Adrenal gland (tissue), 12 donors: ENCODE data around the gene TMEM250. TPM values are rescaled to one million over a fixed set of nuclear protein-coding genes. Genes with fewer than 3 reads are reported as not detected.

Experiments
- DNase-seq, 7 donors: peaks; one replicate each; pipeline ENCODE4 v3.0.0-alpha.2; 2019 to 2020
- H3K27ac ChIP-seq, 5 donors: fragments of 200-600 bp; sonication (generic) in 4 of 5; 1 replicate in 3 of 5; 2 replicates in 2 of 5; pipeline versions ENCODE4 v1.5.1 to v1.8.0; 2016 to 2020; ENCODE audit warnings: mild to moderate bottlenecking in 1 of 5
- H3K27me3 ChIP-seq: fragments of 200-600 bp; 2 replicates; pipeline ENCODE4 v1.8.0; 2021
- H3K36me3 ChIP-seq, 2 donors: fragments of 200-600 bp; replicated peaks in 1 of 2; 1 replicate in 1 of 2; 2 replicates in 1 of 2; pipeline versions ENCODE4 v1.5.1 to v1.8.0; 2018 to 2022
- H3K4me1 ChIP-seq, 2 donors: fragments of 200-600 bp; replicated peaks in 1 of 2; 1 replicate in 1 of 2; 2 replicates in 1 of 2; pipeline versions ENCODE4 v1.5.1 to v1.8.0; 2018 to 2021
- H3K4me3 ChIP-seq, 4 donors: fragments of 200-600 bp; sonication (generic) in 3 of 4; one replicate each; pipeline ENCODE4 v1.5.1; 2016 to 2018
- H3K9me3 ChIP-seq, 3 donors: fragments of 200-600 bp; sonication (generic) in 1 of 3; replicated peaks in 1 of 3; 1 replicate in 2 of 3; 2 replicates in 1 of 3; pipeline versions ENCODE4 v1.5.1 to v1.8.0; 2016 to 2021
- POLR2A ChIP-seq, 2 donors: fragments of 450-650 bp; IDR thresholded peaks; one replicate each; pipeline ENCODE4 v1.6.1; 2017; ENCODE audit warnings: antibody characterized with exemption in 2 of 2, mild to moderate bottlenecking in 2 of 2, moderate library complexity in 1 of 2
- WGBS, 4 donors: extraction: QIAGEN DNeasy Blood & Tissue Kit in 2 of 4; methylation state at CpG; one replicate each; pipeline versions ENCODE4 v1.1.5 to v1.1.7; 2013 to 2017; 5-methylcytosine and 5-hydroxymethylcytosine counted together
- intact Hi-C, 2 donors: fragments of 100-400 bp; cut with DNase I; formaldehyde crosslinking; loops; one replicate each; pipeline versions ENCODE4 v1.14.1 to v1.15.0; 2022 to 2023
- polyA plus RNA-seq, 3 donors: library from polyadenylated mRNA; stranded (reverse); fragments of 200-250 nt in 2 of 3; fragments of 350-450 nt in 1 of 3; fragmentation: Illumina TruSeq in 1 of 3; extraction: RNeasy Lipid Tissue Mini Kit (QIAGEN cat#74804) in 1 of 3; gene quantifications; one replicate each; pipeline ENCODE4 v1.2.3, GENCODE V29; 2013 to 2014
- total RNA-seq, 9 donors: library from RNA; depleted of rRNA in 4 of 9; stranded (reverse); fragments of >200 nt in 4 of 9; fragments of 120-200 nt in 1 of 9; fragmentation: NEBNext Ultra II Directional in 1 of 9; extraction: Animal tissue kit (Norgen Biotek cat#: 25700) in 1 of 9; gene quantifications; one replicate each; pipeline versions ENCODE4 v1.1.0 to v1.2.4, GENCODE V29; 2013 to 2023
- TF ChIP-seq, protein P1 (sequence below), 6 experiments: fragments of 450-650 bp in 4 of 6; fragments of 200-600 bp in 2 of 6; sonication (generic) in 1 of 6; IDR thresholded peaks; 1 replicate in 5 of 6; 2 replicates in 1 of 6; pipeline versions ENCODE4 v1.5.1 to v1.8.0; 2016 to 2021; ENCODE audit warnings: antibody characterized with exemption in 6 of 6, mild to moderate bottlenecking in 2 of 6, moderate library complexity in 1 of 6
- donor health status: healthy with polysubstance abuse.
- donor health status: Bipolar disorder and iron deficiency.
- donor health status: DM: yes; HTN: yes; CAD: no.
- donor health status: DM: no; HTN: no; CAD: no.
- donor health status: DM: no; HTN: no; CAD: no.
- donor health status: DM: yes; HTN: yes; CAD: no.

TMEM250 gene
- total and polyA plus RNA-seq, 12 donors = 5.2 to 47.2 (median 28.0) TPM

- Histone ChIP-seq H3K27me3 (no peaks in the 10 kb centered on the region), H3K27ac (peak overlapping the region in 1 of 5 donors; percentile 56), H3K9me3 (no peaks in the 10 kb centered on the region), H3K4me1 (peaks cover 17 to 37% of the 10 kb centered on the region in 2 donors), H3K36me3 (no peaks in the 10 kb centered on the region), H3K4me3 (no peak overlapping the region)
- WGBS, 4 donors = 87 to 91% (median 88%) methylated on average over 13 to 24 of the region's 24 CpGs
- DNase-seq = peak in 1 of 7 donors; percentile 12
- TF ChIP-seq POLR2A (IDR thresholded peaks at IDR 0.05) = no peak
- TF ChIP-seq, protein P1, sequence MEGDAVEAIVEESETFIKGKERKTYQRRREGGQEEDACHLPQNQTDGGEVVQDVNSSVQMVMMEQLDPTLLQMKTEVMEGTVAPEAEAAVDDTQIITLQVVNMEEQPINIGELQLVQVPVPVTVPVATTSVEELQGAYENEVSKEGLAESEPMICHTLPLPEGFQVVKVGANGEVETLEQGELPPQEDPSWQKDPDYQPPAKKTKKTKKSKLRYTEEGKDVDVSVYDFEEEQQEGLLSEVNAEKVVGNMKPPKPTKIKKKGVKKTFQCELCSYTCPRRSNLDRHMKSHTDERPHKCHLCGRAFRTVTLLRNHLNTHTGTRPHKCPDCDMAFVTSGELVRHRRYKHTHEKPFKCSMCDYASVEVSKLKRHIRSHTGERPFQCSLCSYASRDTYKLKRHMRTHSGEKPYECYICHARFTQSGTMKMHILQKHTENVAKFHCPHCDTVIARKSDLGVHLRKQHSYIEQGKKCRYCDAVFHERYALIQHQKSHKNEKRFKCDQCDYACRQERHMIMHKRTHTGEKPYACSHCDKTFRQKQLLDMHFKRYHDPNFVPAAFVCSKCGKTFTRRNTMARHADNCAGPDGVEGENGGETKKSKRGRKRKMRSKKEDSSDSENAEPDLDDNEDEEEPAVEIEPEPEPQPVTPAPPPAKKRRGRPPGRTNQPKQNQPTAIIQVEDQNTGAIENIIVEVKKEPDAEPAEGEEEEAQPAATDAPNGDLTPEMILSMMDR (IDR thresholded peaks at IDR 0.05) = no peak
- intact Hi-C loops = no loop called here
Measured at GRCh38 chr9:136081826-136082495, 36.7 kb downstream of the TMEM250 start.

- Histone ChIP-seq H3K27me3 (no peaks in the 10 kb centered on the region), H3K4me3 (no peak overlapping the region), H3K4me1 (peaks cover 16 to 30% of the 10 kb centered on the region in 2 donors), H3K27ac (peak overlapping the region in 1 of 5 donors; percentile 56), H3K9me3 (no peaks in the 10 kb centered on the region), H3K36me3 (no peaks in the 10 kb centered on the region)
- TF ChIP-seq, protein P1 (IDR thresholded peaks at IDR 0.05) = no peak
- TF ChIP-seq POLR2A (IDR thresholded peaks at IDR 0.05) = no peak
- peak in 1 of 7 donors; percentile 23 for DNase-seq
- intact Hi-C loops = no loop called here
- 79 to 88% (median 87%) methylated on average over 15 to 27 of the region's 27 CpGs for WGBS, 4 donors
Measured at GRCh38 chr9:136081113-136081825, 37.4 kb downstream of the TMEM250 start.

GRCh38 chr9:136080716-136081112 is 38.0 kb downstream of the TMEM250 start:
- 80 to 84% (median 82%) methylated on average over 10 to 23 of the region's 23 CpGs for WGBS, 4 donors
- Histone ChIP-seq H3K4me1 (peaks cover 12 to 24% of the 10 kb centered on the region in 2 donors), H3K4me3 (no peak overlapping the region), H3K27ac (peak overlapping the region in 1 of 5 donors; percentile 56), H3K36me3 (no peaks in the 10 kb centered on the region), H3K27me3 (no peaks in the 10 kb centered on the region), H3K9me3 (no peaks in the 10 kb centered on the region)
- no peak for TF ChIP-seq POLR2A (IDR thresholded peaks at IDR 0.05)
- TF ChIP-seq, protein P1 (IDR thresholded peaks at IDR 0.05) = no peak
- intact Hi-C loops = no loop called here
- no peak for DNase-seq

- H3K4me1 ChIP-seq = peaks cover 12 to 21% of the 10 kb centered on the region in 2 donors
- DNase-seq = no peak
Measured at GRCh38 chr9:136079916-136080246, 38.8 kb downstream of the TMEM250 start.

More at GRCh38 chr9:136079916-136080246, 38.8 kb downstream of the TMEM250 start:
- intact Hi-C loops = loop anchor here in 1 of 2 donors (5.0 kb wide), 1 partner anchor 38 kb away; no protein-coding TSS in a partner anchor
- no peaks in the 10 kb centered on the region for H3K9me3 ChIP-seq
- H3K27ac ChIP-seq = peak overlapping the region in 4 of 5 donors; percentile 2 to 77 (median 52)
- H3K36me3 ChIP-seq = no peaks in the 10 kb centered on the region
- no peak overlapping the region for H3K4me3 ChIP-seq
- WGBS, 4 donors = 69 to 83% (median 70%) methylated on average over 1 to 6 of the region's 6 CpGs; no CpG with 5 or more reads in 1 of the 4 donors
- TF ChIP-seq, protein P1 (IDR thresholded peaks at IDR 0.05) = no peak
- no peak for TF ChIP-seq POLR2A (IDR thresholded peaks at IDR 0.05)
- H3K27me3 ChIP-seq = no peaks in the 10 kb centered on the region
